Keratinocyte (primary cell): ENCODE data around the gene GOLGA6L7. TPM values are rescaled to one million over a fixed set of nuclear protein-coding genes. Genes with fewer than 3 reads are reported as not detected.
"Not testable (repeated sequence)": the region's sequence is repeated elsewhere in the genome, so short reads cannot be mapped to it uniquely, and the experiment has no call there.

ENCODE experiments used
- DNase-seq: peaks from one replicate; pipeline ENCODE4 v3.0.0-alpha.2; 2011; ENCODE audit warnings: low read depth, missing footprints, low spot score
- FAIRE-seq: peaks from 2 replicates; lab custom pipeline; 2011; peaks lifted over from hg19 to GRCh38; lab: Jason Lieb, UNC
- H2AFZ ChIP-seq: 2 replicates; pipeline ENCODE4 v1.6.0; 2012; ENCODE audit warnings: low read length, control low read depth, inconsistent platforms; ENCODE audit not compliant: control insufficient read depth
- H3K27ac ChIP-seq: 2 replicates; pipeline ENCODE4 v1.5.1; 2011; ENCODE audit warnings: low read length; ENCODE audit not compliant: control insufficient read depth, insufficient read depth
- H3K27me3 ChIP-seq: 3 replicates; pipeline ENCODE4 v1.6.0; 2011; ENCODE audit warnings: low read length; ENCODE audit not compliant: control insufficient read depth, insufficient read depth; ENCODE audit errors: extremely low read depth
- H3K36me3 ChIP-seq, 2 experiments: 2 replicates in 1 of 2; 3 replicates in 1 of 2; pipeline ENCODE4 v1.5.1; 2011; ENCODE audit warnings: low read length in 2 of 2, mild to moderate bottlenecking in 1 of 2; ENCODE audit not compliant: control insufficient read depth in 2 of 2, insufficient read depth in 2 of 2; ENCODE audit errors: extremely low read depth in 1 of 2
- H3K4me1 ChIP-seq: 3 replicates; pipeline ENCODE4 v1.5.1; 2011; ENCODE audit warnings: low read length; ENCODE audit not compliant: control insufficient read depth, insufficient read depth; ENCODE audit errors: extremely low read depth
- H3K4me2 ChIP-seq: 3 replicates; pipeline ENCODE4 v1.6.0; 2011; ENCODE audit warnings: low read depth, low read length; ENCODE audit not compliant: control insufficient read depth, insufficient read depth; ENCODE audit errors: extremely low read depth
- H3K4me3 ChIP-seq, 3 experiments: fragments of 200-600 bp in 1 of 3; sonication (generic) in 1 of 3; 2 replicates in 2 of 3; 3 replicates in 1 of 3; pipeline ENCODE4 v1.5.1; 2011 to 2016; ENCODE audit warnings: low read length in 3 of 3, mild to moderate bottlenecking in 3 of 3, control low read depth in 2 of 3, inconsistent platforms in 1 of 3, low read depth in 1 of 3, mixed read lengths in 1 of 3, mixed run types in 1 of 3, moderate library complexity in 1 of 3; ENCODE audit not compliant: control insufficient read depth in 2 of 3, insufficient read depth in 2 of 3; ENCODE audit errors: extremely low read depth in 1 of 3
- H3K79me2 ChIP-seq: 2 replicates; pipeline ENCODE4 v1.6.0; 2012; ENCODE audit warnings: low read length; ENCODE audit not compliant: control insufficient read depth, insufficient read depth
- H3K9ac ChIP-seq: 3 replicates; pipeline ENCODE4 v1.6.0; 2011; ENCODE audit warnings: low read length; ENCODE audit not compliant: control insufficient read depth, insufficient read depth; ENCODE audit errors: extremely low read depth
- H3K9me1 ChIP-seq: 3 replicates; pipeline ENCODE4 v1.6.0; 2011; ENCODE audit warnings: low read length; ENCODE audit not compliant: control insufficient read depth, insufficient read depth; ENCODE audit errors: extremely low read depth
- H3K9me3 ChIP-seq: 2 replicates; pipeline ENCODE4 v1.5.1; 2012; ENCODE audit warnings: low read depth, low read length; ENCODE audit not compliant: control insufficient read depth
- H4K20me1 ChIP-seq: 3 replicates; pipeline ENCODE4 v1.6.0; 2011; ENCODE audit warnings: low read length; ENCODE audit not compliant: control insufficient read depth, insufficient read depth; ENCODE audit errors: extremely low read depth
- EZH2 ChIP-seq: IDR thresholded peaks from one replicate; pipeline ENCODE4 v1.6.1; 2012; ENCODE audit warnings: inconsistent platforms, mild to moderate bottlenecking, low read length, moderate library complexity
- dilution Hi-C: fragments of 300-500 bp; cut with MboI; formaldehyde crosslinking; loops from one replicate; pipeline ENCODE4 v1.7.0; 2020; ENCODE audit warnings: low sequenced_read_pairs; ENCODE audit not compliant: extremely low pct_ligation_motif_present
- polyA plus RNA-seq, 5 experiments: library from polyadenylated mRNA; depleted of rRNA in 3 of 5; stranded (reverse) in 3 of 5; stranded (forward) in 1 of 5; unstranded in 1 of 5; fragments of >200 nt; gene quantifications; 1 replicate in 1 of 5; 2 replicates in 3 of 5; 3 replicates in 1 of 5; pipeline versions ENCODE4 v1.2.1 to v1.2.3, GENCODE V29; 2011 to 2012; ENCODE audit warnings: missing spikeins in 2 of 5, low read depth in 1 of 5, low replicate concordance in 1 of 5
- TF ChIP-seq, protein P1 (sequence below), 3 experiments: IDR thresholded peaks in 1 of 3; conservative IDR thresholded peaks in 1 of 3; optimal IDR thresholded peaks in 1 of 3; 2 replicates in 2 of 3; 3 replicates in 1 of 3; pipeline versions ENCODE3 to v1.5.1; 2011; ENCODE audit warnings: low read length in 3 of 3, mild to moderate bottlenecking in 3 of 3, moderate library complexity in 2 of 3, control low read depth in 1 of 3, inconsistent platforms in 1 of 3; ENCODE audit not compliant: insufficient read depth in 2 of 3; ENCODE audit errors: extremely low read depth in 1 of 3

GOLGA6L7 gene
- polyA plus RNA-seq, 1 donor (not counting 4 experiments of a cell fraction or from before 2014, with no cell fraction given): not detected

DNA sequence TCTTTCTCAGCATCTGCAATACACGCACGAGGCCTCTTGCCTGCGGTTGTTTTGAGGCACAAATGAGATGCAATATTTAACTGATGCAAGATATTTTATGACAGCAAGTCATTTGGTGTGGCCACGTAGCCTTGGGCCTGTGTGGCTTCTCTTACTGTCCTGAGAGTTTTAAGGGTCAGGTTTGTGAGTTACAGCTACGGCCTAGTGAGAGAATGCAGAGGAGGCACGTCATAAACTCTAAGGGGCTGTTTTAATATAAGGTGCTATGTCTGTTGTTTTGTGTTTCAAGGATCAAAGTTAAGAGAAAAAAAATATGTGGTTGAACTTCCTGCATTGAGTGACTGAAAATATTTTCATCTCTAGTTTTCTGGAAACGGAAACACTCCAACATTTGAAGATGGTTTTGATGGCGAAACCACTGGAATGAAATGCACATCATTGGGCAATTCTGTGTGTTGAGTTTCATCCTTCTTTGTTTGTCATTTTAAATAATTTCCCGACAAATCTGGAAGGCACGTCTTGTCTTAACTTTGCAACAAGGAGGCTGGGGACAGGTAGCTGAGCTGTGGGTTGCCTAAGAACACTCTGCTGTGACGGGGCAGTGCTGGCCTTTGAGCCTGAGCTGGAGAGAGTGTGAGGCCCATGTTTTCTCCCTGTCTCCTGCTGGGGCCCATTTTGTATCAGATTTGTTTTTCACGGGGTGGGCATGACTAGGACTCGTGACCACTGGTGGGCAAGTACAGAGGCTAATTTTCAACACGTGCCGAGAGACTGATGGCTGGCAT lies 42.5 kb upstream of the GOLGA6L7 start:
- Histone ChIP-seq H4K20me1 (no peaks in the 10 kb centered on the region), H3K9me3 (no peaks in the 10 kb centered on the region), H3K79me2 (no peaks in the 10 kb centered on the region), H3K4me3 (no peak overlapping the region), H3K9ac (no peak overlapping the region), H3K36me3 (no peaks in the 10 kb centered on the region), H3K4me2 (no peak overlapping the region), H3K27me3 (peaks cover 12% of the 10 kb centered on the region), H3K27ac (no peak overlapping the region), H3K9me1 (no peaks in the 10 kb centered on the region), H2AFZ (no peak overlapping the region), H3K4me1 (no peaks in the 10 kb centered on the region)
- dilution Hi-C loops: no loop called here
- TF ChIP-seq, protein P1, sequence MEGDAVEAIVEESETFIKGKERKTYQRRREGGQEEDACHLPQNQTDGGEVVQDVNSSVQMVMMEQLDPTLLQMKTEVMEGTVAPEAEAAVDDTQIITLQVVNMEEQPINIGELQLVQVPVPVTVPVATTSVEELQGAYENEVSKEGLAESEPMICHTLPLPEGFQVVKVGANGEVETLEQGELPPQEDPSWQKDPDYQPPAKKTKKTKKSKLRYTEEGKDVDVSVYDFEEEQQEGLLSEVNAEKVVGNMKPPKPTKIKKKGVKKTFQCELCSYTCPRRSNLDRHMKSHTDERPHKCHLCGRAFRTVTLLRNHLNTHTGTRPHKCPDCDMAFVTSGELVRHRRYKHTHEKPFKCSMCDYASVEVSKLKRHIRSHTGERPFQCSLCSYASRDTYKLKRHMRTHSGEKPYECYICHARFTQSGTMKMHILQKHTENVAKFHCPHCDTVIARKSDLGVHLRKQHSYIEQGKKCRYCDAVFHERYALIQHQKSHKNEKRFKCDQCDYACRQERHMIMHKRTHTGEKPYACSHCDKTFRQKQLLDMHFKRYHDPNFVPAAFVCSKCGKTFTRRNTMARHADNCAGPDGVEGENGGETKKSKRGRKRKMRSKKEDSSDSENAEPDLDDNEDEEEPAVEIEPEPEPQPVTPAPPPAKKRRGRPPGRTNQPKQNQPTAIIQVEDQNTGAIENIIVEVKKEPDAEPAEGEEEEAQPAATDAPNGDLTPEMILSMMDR (optimal IDR thresholded peaks at IDR 0.05 in 1 of 3, IDR thresholded peaks at IDR 0.05 in 1 of 3, conservative IDR thresholded peaks at IDR 0.05 in 1 of 3; ENCODE audit: extremely low read depth in 1 of 3, insufficient read depth in 2 of 3, low read length in 3 of 3): no peak
- TF ChIP-seq EZH2: no peak
- DNase-seq (no peak), FAIRE-seq (no peak)

DNA sequence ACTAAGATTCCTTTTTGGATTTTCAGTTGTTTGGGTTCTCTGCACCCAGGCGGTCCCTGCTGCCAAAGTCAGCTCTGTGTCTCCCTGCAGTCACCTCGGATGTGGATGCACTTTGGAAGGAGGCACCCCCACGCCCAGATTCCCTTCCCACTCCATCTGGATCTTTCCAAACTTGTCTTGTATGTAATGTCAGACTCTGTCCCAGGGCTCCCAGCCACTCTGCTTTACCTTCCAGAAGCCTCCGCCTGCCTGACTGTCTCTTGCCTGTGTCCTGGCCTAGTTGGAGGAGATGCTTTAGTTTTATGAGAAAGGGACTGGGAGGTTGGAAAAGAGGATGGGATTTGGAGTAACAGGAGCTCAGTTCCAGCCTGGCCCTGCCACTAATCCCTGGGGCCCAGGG lies 41.8 kb upstream of the GOLGA6L7 start:
- H3K9me1 ChIP-seq, H4K20me1 ChIP-seq, dilution Hi-C loops, H3K4me1 ChIP-seq, H3K4me3 ChIP-seq, H3K9ac ChIP-seq, H3K27ac ChIP-seq, H3K4me2 ChIP-seq, H3K79me2 ChIP-seq, H2AFZ ChIP-seq, DNase-seq, FAIRE-seq, H3K9me3 ChIP-seq, H3K36me3 ChIP-seq: not testable (repeated sequence)
- H3K27me3 ChIP-seq: peaks cover 15% of the 10 kb centered on the region

DNA sequence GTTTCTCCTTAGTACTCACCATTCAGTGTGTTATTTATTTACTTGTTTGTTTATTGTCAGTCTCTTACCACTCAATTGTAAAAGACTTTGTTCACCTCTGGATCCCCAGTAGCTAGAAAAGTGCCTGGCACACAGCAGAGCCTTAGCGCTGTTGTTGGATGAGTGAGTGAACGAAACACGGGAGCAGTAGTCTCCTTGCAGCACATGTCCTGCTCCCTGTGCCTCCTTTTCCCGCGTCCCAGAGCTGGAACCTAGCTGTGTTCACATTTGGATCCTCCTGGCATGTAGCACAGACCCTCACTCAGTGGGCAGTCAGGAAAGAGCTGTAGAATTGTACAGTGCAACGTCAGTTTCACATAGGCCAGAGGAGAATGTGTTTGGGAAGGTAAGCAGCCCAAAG lies 41.4 kb upstream of the GOLGA6L7 start:
- H3K79me2 ChIP-seq, H3K4me3 ChIP-seq, dilution Hi-C loops, DNase-seq, FAIRE-seq, H2AFZ ChIP-seq, H3K9me1 ChIP-seq, H3K36me3 ChIP-seq, H3K27ac ChIP-seq, H3K9ac ChIP-seq, H4K20me1 ChIP-seq, H3K4me1 ChIP-seq, H3K4me2 ChIP-seq, H3K9me3 ChIP-seq: not testable (repeated sequence)
- H3K27me3 ChIP-seq: peaks cover 19% of the 10 kb centered on the region
